SJCRH30 (cell line): ENCODE measurements around the gene MRM2. TPM values are rescaled to one million over a fixed set of nuclear protein-coding genes. Genes with fewer than 3 reads are reported as not detected.

Experiments
- DNase-seq, 2 experiments: peaks; one replicate each; pipeline ENCODE4 v3.0.0-alpha.2; 2015 to 2020
- H3K27ac ChIP-seq: fragments of 250-450 bp; sonication (Bioruptor Pico); 2 replicates; pipeline ENCODE4 v1.5.1; 2020; ENCODE audit warnings: mild to moderate bottlenecking, moderate library complexity
- H3K27me3 ChIP-seq: fragments of 250-450 bp; sonication (Bioruptor Pico); 2 replicates; pipeline ENCODE4 v1.5.1; 2020; ENCODE audit warnings: mild to moderate bottlenecking, moderate library complexity
- H3K36me3 ChIP-seq: fragments of 250-450 bp; sonication (Bioruptor Pico); 2 replicates; pipeline ENCODE4 v1.5.1; 2020; ENCODE audit warnings: mild to moderate bottlenecking, moderate library complexity
- H3K4me1 ChIP-seq: fragments of 250-450 bp; sonication (Bioruptor Pico); 2 replicates; pipeline ENCODE4 v1.5.1; 2020; ENCODE audit warnings: mild to moderate bottlenecking, moderate library complexity
- H3K4me3 ChIP-seq: fragments of 250-450 bp; sonication (Bioruptor Pico); 2 replicates; pipeline ENCODE4 v1.5.1; 2020; ENCODE audit warnings: mild to moderate bottlenecking, moderate library complexity
- H3K9me3 ChIP-seq: fragments of 250-450 bp; sonication (Bioruptor Pico); replicated peaks from 2 replicates; pipeline ENCODE4 v1.5.1; 2020; ENCODE audit warnings: mild to moderate bottlenecking, moderate library complexity
- total RNA-seq: library from RNA; depleted of rRNA; stranded (reverse); fragments of >200 nt; shearing (Covaris generic); gene quantifications from 2 replicates; pipeline ENCODE4 v1.2.3, GENCODE V29; 2014

The MRM2 gene
- total RNA-seq, 1 experiment from 2014 or later, result 42.4 TPM

DNA sequence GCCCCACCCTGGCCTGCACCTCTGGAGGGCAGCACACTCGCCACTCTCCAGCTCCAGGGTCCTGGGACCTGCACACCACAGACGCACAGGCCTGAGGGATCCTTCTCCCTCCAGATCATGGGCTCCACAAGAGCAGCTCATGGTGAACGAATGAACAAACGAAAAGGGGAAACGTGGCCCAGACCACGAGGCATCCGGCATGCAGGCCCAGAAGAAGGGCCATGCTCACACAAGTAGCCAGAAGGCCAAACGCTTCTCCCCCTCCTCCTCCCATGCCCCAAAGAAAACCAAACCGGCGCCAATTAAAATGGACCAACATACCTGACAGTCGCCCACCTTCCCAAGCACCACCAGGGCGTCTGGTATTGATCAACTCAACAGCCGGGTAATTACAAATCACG lies 39.6 kb downstream of the MRM2 start:
- Histone ChIP-seq H3K27ac (no peak overlapping the region), H3K4me3 (no peak overlapping the region), H3K9me3 (no peaks in the 10 kb centered on the region), H3K4me1 (no peaks in the 10 kb centered on the region), H3K27me3 (no peaks in the 10 kb centered on the region), H3K36me3 (peaks cover 6% of the 10 kb centered on the region)
- no peak for DNase-seq

DNA sequence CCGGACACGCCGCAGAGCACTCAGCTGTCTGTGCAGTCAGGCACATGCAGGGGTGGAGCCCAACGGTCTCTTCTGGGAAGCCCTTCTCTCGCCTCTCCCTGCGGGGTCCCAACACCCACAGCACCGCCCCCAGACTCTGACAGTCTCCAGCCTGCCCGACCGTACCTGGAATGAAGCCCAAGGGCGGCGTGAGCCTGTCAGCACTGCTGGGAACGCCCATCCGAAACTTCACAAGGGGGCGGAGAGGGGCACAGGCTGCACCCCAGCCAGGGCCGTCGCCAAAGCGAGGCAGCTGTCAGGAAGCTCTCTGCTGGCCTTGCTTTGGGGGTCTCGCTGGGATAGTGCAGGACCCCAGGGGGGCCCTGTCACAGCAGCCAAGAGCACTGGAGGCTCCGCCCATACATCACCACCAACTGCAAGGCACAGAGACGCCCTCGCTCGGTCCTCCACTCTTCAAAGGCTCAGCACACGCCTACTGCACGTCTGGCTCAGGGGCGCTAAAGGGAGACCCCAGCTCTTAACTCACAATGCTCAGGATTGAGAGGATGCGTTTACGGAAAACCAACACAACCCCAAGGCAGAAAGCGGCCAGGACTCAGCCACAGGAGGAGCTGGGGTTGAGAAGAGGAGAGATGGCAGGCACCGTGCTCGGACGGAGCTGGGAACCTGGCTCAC lies 40.2 kb downstream of the MRM2 start:
- Histone ChIP-seq H3K27ac (no peak overlapping the region), H3K4me3 (no peak overlapping the region), H3K9me3 (no peaks in the 10 kb centered on the region), H3K27me3 (no peaks in the 10 kb centered on the region), H3K4me1 (no peaks in the 10 kb centered on the region), H3K36me3 (peaks cover 6% of the 10 kb centered on the region)
- no peak for DNase-seq

DNA sequence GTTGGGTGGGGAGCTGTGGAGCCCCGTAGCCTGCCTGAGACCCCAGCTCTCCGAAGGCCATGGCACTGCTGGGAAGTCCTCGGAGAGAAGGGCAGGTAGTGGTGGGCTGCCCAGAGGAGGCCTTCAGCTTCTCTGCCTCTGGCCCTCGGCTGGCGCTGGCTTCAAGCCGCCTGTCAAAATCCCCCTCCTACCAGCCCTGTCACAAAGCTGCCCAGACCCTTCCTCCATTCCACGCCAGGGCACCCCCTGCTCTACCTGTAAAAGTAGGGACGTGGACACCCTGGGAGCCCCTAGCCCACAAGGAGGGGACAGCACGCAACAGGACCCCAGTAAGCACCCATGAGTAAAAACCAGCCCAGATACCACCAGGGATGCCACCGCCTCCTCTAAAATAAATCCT lies 40.9 kb downstream of the MRM2 start:
- DNase-seq, result no peak
- no peak overlapping the region for H3K27ac ChIP-seq
- no peak overlapping the region for H3K4me3 ChIP-seq
- peaks cover 6% of the 10 kb centered on the region for H3K36me3 ChIP-seq
- H3K4me1 ChIP-seq, result no peaks in the 10 kb centered on the region
- no peaks in the 10 kb centered on the region for H3K9me3 ChIP-seq
- H3K27me3 ChIP-seq, result no peaks in the 10 kb centered on the region

DNA sequence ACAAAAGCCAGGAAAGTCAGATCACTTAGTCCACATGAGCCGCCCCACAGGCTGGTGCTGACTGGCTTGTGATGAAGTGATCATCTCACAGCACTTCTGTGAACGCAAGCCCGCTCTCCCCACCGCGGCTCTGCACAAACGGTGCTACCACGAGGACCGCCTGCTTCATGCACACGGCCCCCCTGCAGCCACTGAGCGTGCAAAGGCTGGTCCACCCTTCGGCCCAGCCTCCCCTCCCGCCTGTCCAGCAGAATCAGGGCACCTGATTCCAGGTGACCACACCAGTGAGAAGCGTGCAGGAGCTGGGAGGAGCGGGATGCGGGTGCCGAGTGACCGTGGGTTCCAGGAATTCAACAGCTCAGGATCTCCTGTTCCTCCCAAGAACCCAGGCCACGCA lies 41.4 kb downstream of the MRM2 start:
- no peaks in the 10 kb centered on the region for H3K4me1 ChIP-seq
- no peak overlapping the region for H3K27ac ChIP-seq
- no peaks in the 10 kb centered on the region for H3K9me3 ChIP-seq
- peaks cover 11% of the 10 kb centered on the region for H3K36me3 ChIP-seq
- DNase-seq, result no peak
- no peaks in the 10 kb centered on the region for H3K27me3 ChIP-seq
- no peak overlapping the region for H3K4me3 ChIP-seq

DNA sequence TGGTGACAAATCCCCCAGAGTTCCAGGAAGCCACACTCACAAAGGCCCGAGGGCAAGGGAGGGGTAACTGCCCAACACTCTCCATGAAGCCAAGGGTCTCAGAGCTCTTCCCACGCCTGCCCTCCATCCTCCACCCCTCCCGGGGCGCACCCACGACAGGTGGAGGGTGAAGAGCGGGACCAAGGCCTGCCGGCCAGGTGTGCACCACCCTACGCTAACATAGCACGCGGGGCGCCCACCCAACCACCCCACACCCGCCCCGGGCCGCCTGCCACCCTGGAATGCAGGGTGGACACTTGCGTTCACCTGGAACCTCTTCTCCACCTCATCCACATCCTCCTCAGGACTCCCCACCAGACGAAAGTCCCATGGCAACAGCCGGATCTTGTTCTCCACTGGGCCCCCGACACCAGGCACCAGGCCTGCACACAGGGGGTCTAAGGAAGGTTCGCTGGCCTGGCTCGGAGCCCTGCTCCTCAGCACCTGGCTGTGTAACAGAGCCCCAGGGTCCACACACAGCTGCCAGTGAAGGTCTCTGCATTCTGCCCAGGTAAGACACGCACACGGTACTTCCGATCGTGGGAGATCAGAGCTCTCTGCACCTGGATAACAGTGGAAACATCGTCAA lies 41.9 kb downstream of the MRM2 start:
- H3K27me3 ChIP-seq, result no peaks in the 10 kb centered on the region
- no peak for DNase-seq
- H3K36me3 ChIP-seq, result peaks cover 16% of the 10 kb centered on the region
- peaks cover 4% of the 10 kb centered on the region for H3K9me3 ChIP-seq
- no peak overlapping the region for H3K4me3 ChIP-seq
- no peak overlapping the region for H3K27ac ChIP-seq
- no peaks in the 10 kb centered on the region for H3K4me1 ChIP-seq

DNA sequence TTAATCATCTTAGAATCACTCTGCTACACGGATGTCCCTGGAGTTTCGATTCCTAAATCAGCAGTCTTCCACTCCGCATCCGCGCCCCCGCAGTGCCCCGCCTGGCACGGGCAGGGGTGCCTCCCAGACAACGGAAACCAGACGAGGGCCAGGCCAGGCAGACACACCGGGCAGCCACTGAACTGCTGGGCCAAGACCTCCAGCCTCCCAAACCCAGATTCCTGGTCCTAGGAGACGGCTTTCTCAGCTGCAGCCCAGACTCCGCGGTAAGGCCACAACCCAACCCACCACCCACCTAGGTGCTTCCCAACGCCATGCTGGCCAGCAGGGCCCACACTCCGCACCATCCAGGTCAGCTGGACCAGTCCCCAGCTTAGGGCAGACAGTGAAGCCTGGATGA lies 42.5 kb downstream of the MRM2 start:
- H3K27ac ChIP-seq, result no peak overlapping the region

DNA sequence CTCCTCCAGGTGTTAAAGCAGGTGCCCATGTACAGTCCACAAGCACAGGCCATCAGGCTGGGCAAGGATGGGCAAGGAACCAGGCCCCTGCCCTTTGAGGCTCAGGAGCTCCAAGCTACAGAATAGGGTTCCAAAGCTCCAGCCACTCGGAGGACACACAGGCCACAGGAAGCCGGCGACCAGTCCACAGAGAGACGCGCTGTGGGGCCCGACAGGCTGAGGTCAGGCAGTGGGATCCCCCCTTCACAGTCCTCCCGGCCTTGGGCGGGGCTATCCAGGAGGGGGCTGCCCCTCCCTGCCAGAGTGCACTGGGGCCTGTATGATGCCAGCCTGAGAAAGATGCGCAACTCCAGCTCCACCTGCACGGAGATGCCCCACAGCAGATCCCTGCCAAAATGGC lies 43.2 kb downstream of the MRM2 start:
- no peak overlapping the region for H3K4me3 ChIP-seq
- H3K36me3 ChIP-seq, result peaks cover 19% of the 10 kb centered on the region
- H3K4me1 ChIP-seq, result peaks cover 4% of the 10 kb centered on the region; the same call in 1 of the 2 replicates
- no peak for DNase-seq
- no peaks in the 10 kb centered on the region for H3K27me3 ChIP-seq
- H3K9me3 ChIP-seq, result peaks cover 5% of the 10 kb centered on the region
- no peak overlapping the region for H3K27ac ChIP-seq

More for the DNA sequence above, 42.5 kb downstream of the MRM2 start:
- Histone ChIP-seq H3K9me3 (peaks cover 5% of the 10 kb centered on the region), H3K4me3 (no peak overlapping the region), H3K27me3 (no peaks in the 10 kb centered on the region), H3K4me1 (no peaks in the 10 kb centered on the region), H3K36me3 (peaks cover 19% of the 10 kb centered on the region)
- no peak for DNase-seq

DNA sequence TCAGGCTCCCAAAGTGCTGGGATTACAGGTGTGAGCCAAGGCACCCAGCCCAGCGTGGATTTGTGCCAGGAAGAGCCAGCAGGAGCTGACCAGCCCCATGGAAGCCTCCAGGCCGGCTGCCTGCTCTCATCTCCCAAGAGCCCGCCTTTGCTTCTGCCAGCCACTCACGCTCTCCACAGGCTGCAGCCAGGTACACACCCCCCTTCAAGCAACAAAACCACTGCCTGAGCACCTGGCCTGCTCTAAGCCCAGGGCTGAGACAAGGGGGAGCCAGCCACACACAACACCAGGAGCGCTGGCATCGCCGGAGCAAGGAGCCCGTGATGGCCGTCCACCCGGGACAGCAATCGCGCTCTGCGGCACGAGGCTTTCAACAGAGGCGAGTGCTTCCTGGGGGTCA lies 43.8 kb downstream of the MRM2 start:
- Histone ChIP-seq H3K4me3 (no peak overlapping the region), H3K4me1 (peaks cover 4% of the 10 kb centered on the region; the same call in 1 of the 2 replicates), H3K9me3 (peaks cover 5% of the 10 kb centered on the region), H3K27ac (no peak overlapping the region), H3K27me3 (no peaks in the 10 kb centered on the region), H3K36me3 (peaks cover 19% of the 10 kb centered on the region)
- no peak for DNase-seq

DNA sequence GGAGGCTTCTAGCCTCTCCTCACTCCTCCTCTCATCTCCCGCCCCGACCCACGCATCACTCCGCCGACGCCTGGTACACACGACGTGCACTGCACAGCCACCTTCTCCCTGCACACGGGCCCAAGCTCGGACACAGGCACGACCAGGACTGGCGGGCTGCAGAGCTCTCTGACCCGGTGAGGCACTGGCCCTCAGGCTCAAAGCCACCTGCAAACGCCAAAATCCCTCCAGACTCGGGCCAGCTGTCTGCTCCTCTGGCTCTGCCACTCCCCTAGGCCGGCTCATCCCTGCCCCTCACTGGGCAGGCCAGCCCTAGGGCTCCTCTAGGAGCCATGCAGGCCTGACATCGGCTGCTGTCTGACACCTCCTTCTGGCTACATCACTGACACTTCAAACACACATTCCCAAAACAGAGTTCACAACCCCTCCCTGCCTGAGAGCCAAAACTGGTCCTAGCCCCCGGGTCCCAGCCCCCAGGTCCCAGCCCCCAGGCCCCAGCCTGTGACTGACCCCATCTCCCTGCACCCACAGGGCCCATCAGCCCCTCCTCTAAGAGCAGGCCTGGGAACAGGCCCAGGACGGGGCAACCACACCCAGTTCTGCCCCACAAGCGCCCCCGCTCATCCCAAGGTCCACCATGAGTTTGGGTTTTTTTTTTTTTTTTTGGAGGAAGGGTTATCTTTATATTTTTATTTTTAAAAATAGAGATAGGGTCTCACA lies 44.4 kb downstream of the MRM2 start:
- no peak for DNase-seq
- no peaks in the 10 kb centered on the region for H3K27me3 ChIP-seq
- no peak overlapping the region for H3K4me3 ChIP-seq
- peaks cover 6% of the 10 kb centered on the region for H3K4me1 ChIP-seq
- peaks cover 5% of the 10 kb centered on the region for H3K9me3 ChIP-seq
- H3K36me3 ChIP-seq, result peaks cover 19% of the 10 kb centered on the region
- H3K27ac ChIP-seq, result no peak overlapping the region

DNA sequence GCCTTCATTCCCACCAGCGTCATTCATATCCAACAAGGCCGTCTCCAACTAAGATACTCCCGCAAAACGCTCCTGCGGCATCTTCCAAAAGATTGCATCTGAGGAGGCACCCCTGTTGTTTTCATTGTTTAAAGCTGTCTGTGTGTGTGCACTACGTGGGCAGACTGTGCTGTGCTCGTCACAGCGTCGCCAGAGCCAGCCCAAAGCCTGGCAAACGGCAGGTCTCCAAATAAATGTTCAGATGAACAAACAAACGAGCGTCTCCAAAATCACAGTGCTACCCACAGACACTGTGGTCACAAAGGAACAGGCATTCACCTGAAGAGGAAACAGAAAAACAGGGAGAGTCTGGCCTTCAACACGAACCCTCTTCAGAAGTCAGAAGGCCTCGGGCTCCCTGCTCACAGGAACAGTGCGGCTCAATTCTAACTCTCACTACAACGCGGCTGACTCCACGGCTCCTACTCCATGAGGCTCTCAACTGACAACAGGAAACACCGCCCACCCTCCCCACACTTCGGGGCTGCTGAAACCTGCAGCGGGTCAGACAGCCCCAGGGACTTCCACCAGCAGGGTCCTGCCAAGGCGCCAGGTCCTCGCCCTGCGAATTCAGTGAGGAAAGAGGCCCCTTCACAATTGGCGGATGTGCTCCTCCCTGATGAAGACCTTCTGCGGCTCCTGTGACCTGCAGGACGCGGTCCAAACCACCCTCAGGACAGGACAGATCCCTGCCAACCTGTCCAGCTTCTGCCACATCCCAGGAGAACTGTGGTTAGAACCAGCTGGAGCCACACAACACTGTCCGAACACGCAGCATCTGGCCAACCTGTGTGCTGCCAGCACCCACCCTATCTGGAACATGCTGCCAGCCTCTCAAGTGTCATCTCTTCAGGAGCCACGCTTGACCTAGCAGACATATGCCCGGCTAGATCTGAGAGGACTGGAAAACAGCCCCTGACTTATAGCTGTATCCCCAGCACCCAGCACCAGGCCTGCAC lies 45.3 kb downstream of the MRM2 start:
- H3K4me3 ChIP-seq, result no peak overlapping the region
- H3K36me3 ChIP-seq, result peaks cover 19% of the 10 kb centered on the region
- peaks cover 5% of the 10 kb centered on the region for H3K9me3 ChIP-seq
- peaks cover 8% of the 10 kb centered on the region for H3K4me1 ChIP-seq
- no peak overlapping the region for H3K27ac ChIP-seq
- no peaks in the 10 kb centered on the region for H3K27me3 ChIP-seq
- DNase-seq, result no peak

DNA sequence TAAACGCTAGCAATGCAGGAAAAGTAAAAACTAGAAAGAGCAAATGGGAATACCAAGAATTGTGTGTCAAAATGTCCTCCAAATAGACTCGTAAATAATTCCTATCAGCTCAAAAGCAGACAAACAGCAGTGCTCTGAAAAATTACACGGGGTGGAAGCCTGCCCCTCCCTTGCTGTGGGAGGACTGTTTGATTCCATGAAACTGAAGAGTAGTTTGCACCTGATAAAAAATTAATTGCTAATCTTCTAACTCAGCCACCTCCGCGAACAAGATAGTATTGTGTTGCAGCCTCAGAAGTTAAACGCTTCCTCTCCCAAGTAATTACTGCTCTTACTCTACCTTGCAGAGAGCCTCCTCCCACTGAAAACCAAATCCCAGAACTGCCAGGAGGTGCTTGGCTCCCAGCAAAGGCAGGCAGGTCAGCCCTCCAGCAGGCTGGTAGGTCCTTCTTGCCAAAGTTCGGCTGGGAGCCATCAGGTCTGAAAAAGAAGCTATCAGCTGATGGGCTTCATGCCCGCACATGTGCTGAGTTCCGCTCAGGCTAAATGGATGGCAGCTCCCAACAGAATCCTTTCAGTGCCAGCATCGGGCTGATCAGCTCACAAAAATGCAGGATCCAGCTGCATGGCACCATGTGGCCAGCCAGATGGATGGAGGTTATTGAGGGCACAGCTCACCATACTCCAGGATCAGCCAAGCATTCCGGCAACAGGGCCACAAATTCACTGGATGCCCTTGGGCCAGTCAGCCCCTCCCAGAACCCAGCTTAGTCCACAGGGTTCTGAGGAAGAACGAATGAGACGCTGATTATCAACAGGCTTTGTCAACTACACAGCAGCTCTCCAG lies 46.4 kb downstream of the MRM2 start:
- H3K9me3 ChIP-seq, result peaks cover 5% of the 10 kb centered on the region
- no peak overlapping the region for H3K4me3 ChIP-seq
- no peak overlapping the region for H3K27ac ChIP-seq
- no peaks in the 10 kb centered on the region for H3K27me3 ChIP-seq
- H3K36me3 ChIP-seq, result peaks cover 19% of the 10 kb centered on the region
- peaks cover 8% of the 10 kb centered on the region for H3K4me1 ChIP-seq
- DNase-seq, result no peak

DNA sequence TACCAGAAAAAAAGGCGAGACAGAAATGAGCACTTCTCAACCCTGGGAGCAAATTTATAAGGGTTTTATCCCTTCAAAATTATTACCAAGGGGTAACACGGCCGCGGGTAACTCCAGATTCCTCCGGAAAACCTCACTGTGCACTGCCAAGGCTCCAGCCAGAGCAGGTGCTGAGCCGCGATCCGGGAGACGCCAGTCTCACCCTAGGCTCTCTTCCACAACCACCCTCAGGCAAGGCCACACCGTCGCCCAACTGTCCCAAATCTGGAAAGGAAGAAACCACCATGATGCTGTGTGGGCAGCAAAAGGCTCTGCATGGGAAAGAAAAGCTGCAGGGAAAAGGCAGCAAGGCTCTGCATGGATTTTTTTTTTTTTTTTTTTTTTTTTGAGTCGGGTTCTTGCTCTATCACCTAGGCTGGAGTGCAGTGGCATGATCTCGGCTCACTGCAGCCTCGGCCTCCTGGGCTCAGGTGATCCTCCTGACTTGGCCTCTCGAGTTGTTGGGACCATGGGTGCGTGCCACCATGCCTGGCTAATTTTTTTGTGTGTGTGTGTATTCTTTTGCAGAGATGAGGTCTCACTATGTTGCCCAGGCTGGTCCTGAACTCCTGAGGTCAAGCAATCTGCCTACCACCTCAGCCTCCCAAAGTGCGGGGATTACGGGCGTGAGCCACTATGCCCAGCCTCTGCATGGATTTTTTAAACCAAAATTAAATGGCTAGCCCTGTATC lies 48.3 kb downstream of the MRM2 start:
- DNase-seq, result peak; percentile 62 to 76
- H3K4me3 ChIP-seq, result peak overlapping the region; percentile 14
- H3K27me3 ChIP-seq, result no peaks in the 10 kb centered on the region
- peak overlapping the region; percentile 20 for H3K27ac ChIP-seq
- peaks cover 13% of the 10 kb centered on the region for H3K36me3 ChIP-seq
- H3K9me3 ChIP-seq, result peaks cover 5% of the 10 kb centered on the region
- peaks cover 8% of the 10 kb centered on the region for H3K4me1 ChIP-seq

DNA sequence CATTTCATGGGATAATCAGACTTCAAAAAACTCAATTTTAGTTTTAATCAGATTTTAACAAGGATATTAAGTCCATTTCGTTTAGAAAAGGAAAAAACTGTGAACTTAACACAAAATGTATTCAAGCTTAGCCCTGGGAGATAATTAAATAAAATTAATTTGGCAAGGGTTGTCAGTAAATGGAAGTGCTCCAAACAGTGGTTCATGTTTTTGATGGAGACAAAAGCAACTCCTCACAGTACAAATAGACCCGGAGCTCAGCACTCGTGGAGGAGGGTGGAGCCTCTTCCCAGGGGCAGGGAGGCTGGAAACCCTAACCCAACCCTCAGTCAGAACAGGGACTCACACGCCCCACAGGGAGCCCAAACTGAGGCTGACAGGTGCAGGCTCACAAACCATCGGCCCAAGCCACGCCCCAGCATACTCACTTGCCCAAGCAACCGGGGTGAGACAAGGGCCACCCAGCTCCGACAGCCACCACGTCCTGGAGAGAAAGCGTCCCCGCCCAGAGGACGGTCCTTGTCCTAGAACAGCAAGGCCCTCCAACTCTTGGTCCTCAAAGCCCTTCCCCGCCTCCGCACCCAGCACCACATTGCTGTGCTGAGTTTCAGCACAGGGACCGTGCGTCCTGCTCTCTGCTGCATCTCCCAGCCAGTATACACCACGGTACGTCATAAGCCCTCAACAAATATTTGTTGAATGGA lies 49.0 kb downstream of the MRM2 start:
- DNase-seq, result peak; percentile 94 to 97
- H3K27ac ChIP-seq, result peak overlapping the region; percentile 20

More for the DNA sequence above, 49.0 kb downstream of the MRM2 start:
- H3K4me3 ChIP-seq, result peak overlapping the region; percentile 14
- peaks cover 8% of the 10 kb centered on the region for H3K9me3 ChIP-seq
- H3K4me1 ChIP-seq, result peaks cover 8% of the 10 kb centered on the region
- H3K27me3 ChIP-seq, result no peaks in the 10 kb centered on the region
- peaks cover 17% of the 10 kb centered on the region for H3K36me3 ChIP-seq
